Measurements from ENCODE around the gene GDI2.

GRCh38 chr10:5814110-5815107, 1.2 kb upstream of the GDI2 start:
- TF ChIP-seq CTCF (IDR thresholded peaks at IDR 0.05) (no peak), POLR2AphosphoS5 (IDR thresholded peaks at IDR 0.05; ENCODE audit: insufficient read depth in 1 of 2, low read depth in 1 of 2) (no peak)
